SK-MEL-5 (cell line): Measurements from ENCODE around the gene ATRAID. TPM values are rescaled to one million over a fixed set of nuclear protein-coding genes. Genes with fewer than 3 reads are reported as not detected.

ENCODE experiments used
- DNase-seq: peaks from one replicate; pipeline ENCODE4 v3.0.0-alpha.2; 2016; ENCODE audit warnings: low read depth, low spot score
- in situ Hi-C: cut with HindIII; loops from 2 replicates; pipeline ENCODE4 v1.10.0; 2016; ENCODE audit warnings: low sequenced_read_pairs, high pct_unique_total_duplicates, low pct_unique_long_range_greater_than_20kb
- total RNA-seq: library from RNA; depleted of rRNA; stranded (reverse); fragments of >200 nt; shearing (Covaris generic); gene quantifications from 2 replicates; pipeline ENCODE4 v1.2.3, GENCODE V29; 2014

Gene ATRAID
- total RNA-seq, 1 experiment from 2014 or later: 372 TPM

DNA sequence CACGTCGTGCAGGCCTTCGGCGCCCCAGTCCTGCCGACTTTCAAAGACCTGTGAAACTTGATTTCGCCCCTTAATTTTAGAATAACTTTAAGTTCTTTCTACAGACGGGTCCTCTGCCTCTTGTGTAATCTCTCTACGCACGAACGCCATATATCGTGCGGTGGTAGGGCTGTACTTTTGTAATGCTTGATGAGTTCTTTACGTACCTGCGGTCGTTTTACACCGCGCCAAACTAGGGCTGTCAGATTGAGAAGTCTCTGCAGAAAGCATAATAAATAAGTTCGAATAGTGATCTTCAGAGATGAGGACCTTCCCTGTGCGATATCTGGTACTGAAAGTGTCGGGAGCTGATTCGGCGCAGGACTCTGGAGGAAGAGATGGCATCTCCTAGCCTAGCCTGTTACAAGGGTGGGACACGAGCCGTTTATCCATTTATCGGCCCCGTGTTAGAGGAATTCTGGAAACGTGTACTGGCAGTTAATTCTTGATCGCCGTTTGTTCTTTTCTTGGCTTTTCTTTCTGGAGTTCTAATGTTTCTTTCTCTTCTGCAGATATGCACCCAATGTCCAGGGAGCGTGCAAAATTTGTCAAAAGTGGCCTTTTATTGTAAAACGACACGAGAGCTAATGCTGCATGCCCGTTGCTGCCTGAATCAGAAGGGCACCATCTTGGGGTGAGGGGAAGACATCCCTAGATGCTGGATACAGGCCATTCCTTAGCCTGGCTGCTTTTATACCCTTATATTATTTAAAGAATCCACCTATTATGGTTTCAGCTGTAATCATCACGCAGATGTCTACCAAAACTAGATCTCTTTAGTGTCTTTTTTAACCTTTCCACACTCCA, 1.0 kb downstream of the ATRAID start:
- DNase-seq: peak; percentile 56
- in situ Hi-C loops: no loop called here

GRCh38 chr2:27214941-27215340, 3.1 kb downstream of the ATRAID start:
- in situ Hi-C loops: no loop called here
- no peak for DNase-seq

DNA sequence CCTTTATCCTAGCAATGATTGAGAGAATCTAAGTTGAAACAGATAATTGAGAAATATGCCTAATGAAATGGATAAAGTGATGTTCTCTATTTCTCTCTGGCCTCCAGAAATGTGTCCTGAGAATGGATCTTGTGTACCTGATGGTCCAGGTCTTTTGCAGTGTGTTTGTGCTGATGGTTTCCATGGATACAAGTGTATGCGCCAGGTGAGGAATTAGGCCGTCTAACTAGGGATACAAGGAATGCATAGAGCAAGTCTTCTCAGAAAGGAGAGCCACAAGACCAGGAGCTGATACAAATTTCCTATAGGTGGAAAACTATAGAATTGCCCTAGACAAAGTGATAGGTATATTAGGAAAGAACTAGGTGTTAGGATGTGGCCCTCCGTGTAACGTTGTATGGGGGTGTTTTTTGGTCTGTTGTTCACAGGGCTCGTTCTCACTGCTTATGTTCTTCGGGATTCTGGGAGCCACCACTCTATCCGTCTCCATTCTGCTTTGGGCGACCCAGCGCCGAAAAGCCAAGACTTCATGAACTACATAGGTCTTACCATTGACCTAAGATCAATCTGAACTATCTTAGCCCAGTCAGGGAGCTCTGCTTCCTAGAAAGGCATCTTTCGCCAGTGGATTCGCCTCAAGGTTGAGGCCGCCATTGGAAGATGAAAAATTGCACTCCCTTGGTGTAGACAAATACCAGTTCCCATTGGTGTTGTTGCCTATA, 4.7 kb downstream of the ATRAID start:
- in situ Hi-C loops: no loop called here
- DNase-seq: no peak

DNA sequence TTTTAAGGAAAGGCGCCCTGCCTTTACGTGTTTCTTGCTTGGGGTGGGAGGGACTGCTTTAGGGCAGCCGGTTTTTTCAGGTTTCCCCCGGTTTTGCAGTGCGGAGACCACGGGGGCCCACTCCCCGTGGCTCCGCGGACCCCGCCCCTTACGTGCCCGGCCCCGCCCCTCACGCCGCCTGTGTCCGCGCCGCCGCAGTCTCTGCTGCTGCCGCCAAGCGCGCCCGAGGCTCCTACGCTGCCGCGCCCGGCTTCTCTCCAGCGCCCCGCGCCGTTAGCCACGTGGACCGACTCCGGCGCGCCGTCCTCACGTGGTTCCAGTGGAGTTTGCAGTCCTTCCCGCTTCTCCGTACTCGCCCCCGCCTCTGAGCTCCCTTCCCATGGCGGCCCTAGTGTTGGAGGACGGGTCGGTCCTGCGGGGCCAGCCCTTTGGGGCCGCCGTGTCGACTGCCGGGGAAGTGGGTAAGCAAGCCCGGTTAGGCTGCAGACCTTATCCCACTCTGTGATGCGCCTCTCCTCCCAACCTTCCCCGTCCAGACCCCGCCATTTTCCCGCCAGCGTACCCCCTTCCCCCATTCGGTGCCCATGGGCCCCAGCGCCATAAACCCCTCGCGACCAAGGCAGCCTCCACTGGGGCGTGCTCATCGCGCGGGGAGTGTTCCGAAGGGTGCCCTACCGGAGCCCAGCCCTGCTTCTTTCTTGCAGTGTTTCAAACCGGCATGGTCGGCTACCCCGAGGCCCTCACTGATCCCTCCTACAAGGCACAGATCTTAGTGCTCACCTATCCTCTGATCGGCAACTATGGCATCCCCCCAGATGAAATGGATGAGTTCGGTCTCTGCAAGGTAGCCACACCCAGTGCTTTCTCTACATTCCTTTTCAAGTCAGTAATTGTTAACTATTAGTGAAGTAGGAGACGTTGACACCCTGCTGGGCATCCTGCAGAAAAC, 5.6 kb downstream of the ATRAID start, which contains the start of gene CAD:
TSS of gene CAD (plus strand) at position 197 of the 949 bp plus-strand sequence. CDS start at position 380, 183 bp downstream.
- in situ Hi-C loops: no loop called here
- DNase-seq: peak; percentile 92

DNA sequence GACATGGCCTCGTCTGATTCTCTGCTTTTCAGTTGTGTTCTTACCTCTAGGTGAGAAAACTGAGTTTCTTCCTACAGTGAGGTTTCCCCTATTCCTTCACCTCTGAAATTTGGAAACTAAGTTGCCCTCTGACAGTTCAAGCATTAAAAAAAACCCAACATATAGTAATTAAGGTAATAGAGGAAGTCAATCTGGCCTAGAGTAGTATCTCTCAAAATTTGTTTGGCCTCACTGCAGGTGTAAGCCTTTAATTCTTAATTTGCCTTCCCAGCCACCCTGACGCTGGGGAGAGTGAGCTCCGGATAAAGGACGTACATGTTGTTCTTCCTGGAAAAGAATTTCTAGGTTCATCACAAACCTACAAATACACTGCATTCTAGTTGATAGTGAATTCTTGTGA, 6.8 kb downstream of the ATRAID start:
- no peak for DNase-seq
- in situ Hi-C loops: no loop called here

DNA sequence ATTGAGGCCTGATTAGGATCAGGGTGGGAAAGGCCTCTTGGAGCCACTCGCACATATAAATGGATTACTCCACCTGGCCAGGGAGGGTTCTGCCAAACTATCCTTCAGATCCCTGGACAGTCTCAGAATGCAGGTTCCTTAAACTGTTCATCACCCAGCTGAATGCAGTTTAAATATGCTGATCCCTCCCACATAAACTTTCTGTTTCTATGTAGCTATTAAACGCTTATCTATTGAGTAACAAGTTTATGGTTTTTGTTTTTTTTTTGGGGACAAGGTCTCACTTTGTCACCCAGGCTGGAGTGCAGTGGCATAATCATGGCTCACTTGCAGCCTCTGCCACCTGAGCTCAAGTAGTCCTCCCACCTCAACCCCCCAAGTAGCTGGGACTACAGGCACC, 7.2 kb downstream of the ATRAID start:
- in situ Hi-C loops: no loop called here

GRCh38 chr2:27220091-27220490, 8.2 kb downstream of the ATRAID start:
- no peak for DNase-seq
- in situ Hi-C loops: no loop called here

More for the DNA sequence above, 7.2 kb downstream of the ATRAID start:
- no peak for DNase-seq

DNA sequence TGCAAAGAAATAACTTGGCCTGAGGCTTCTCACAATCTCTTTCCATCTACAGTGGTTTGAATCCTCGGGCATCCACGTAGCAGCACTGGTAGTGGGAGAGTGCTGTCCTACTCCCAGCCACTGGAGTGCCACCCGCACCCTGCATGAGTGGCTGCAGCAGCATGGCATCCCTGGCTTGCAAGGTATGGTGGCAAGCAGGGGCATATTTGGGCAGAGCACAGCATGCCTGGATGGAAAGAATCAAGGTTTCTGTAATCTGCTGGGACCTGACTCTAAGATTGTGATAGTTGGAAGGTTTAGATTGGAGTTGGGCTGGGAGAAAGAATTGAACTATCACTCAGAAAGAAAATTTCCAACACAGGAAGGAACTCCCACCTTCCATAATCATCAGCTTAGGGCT, 9.3 kb downstream of the ATRAID start:
- DNase-seq: no peak
- in situ Hi-C loops: no loop called here

DNA sequence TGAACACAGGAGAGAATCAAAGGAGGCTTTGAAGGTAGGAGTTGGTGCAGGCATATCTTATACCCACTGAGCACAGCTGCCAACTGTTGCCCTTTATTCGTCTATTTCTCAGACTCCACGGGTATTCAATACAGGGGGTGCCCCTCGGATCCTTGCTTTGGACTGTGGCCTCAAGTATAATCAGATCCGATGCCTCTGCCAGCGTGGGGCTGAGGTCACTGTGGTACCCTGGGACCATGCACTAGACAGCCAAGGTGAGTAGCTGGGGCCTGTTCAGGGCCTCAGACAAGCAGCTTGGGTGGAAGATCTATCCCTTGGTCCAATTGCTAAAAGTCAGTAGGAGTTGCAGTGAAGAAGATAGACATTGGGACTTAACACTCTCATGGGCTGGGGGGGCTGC, 10.6 kb downstream of the ATRAID start:
- no peak for DNase-seq
- in situ Hi-C loops: no loop called here

DNA sequence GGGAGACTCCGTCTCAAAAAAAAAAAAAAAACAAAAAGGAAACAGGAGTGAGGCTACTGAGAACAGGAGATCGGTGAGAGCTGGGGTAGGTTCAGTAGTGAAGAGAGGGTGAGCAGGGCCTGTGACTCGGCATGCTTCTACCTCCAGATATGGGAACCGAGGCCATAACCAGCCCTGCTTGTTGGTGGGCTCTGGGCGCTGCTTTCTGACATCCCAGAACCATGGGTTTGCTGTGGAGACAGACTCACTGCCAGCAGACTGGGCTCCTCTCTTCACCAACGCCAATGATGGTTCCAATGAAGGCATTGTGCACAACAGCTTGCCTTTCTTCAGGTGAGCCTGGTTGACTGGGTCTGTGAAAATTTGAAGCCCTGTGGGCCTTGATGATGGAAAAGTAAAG, 11.6 kb downstream of the ATRAID start:
- DNase-seq: no peak
- in situ Hi-C loops: no loop called here

DNA sequence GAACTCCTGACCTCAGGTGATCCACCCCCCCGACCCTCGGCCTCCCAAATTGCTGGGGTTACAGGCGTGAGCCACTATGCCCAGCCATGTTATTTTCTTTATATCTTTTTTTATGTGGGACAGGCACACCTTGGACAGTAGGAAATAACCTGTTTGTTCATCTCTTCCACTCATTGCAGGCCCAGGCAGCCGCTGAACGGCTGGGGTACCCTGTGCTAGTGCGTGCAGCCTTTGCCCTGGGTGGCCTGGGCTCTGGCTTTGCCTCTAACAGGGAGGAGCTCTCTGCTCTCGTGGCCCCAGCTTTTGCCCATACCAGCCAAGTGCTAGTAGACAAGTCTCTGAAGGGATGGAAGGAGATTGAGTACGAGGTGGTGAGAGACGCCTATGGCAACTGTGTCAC, 13.7 kb downstream of the ATRAID start:
- DNase-seq: no peak
- in situ Hi-C loops: no loop called here

DNA sequence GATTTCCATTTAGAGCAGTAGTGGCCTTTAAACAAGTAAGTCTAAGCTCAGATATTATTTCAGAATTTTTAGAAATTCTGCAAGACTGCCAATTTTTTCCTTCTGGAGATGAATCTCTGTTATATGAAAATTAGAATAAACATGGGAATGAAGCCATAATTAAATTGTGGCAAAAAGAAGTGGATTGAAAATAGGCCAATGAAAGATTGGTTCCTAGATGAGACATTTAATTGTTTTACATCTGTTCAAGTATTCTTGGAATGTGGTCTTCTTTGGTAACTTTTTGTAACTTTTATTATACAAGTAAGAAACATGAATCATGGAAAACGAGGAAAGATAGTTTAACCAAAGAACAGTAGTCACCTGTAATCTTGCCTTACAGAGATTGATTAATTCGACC, 15.7 kb downstream of the ATRAID start:
- in situ Hi-C loops: no loop called here
- no peak for DNase-seq

DNA sequence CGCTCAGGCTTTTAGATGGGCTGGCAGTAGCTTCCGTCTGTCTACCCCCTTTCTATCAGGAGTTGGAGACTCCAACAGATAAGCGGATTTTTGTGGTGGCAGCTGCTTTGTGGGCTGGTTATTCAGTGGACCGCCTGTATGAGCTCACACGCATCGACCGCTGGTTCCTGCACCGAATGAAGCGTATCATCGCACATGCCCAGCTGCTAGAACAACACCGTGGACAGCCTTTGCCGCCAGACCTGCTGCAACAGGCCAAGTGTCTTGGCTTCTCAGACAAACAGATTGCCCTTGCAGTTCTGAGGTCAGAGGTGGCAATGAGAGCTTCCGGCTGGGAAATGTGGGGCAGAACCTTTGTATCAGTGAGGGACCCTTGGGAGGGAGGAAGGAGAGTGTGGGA, 20.1 kb downstream of the ATRAID start:
- no peak for DNase-seq
- in situ Hi-C loops: no loop called here

DNA sequence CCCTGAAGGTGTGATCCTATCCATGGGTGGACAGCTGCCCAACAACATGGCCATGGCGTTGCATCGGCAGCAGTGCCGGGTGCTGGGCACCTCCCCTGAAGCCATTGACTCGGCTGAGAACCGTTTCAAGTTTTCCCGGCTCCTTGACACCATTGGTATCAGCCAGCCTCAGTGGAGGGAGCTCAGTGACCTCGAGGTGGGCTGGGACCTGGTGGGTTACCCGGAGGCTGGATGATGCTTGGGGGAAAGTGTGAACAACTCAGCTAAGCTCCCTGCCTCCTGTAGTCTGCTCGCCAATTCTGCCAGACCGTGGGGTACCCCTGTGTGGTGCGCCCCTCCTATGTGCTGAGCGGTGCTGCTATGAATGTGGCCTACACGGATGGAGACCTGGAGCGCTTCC, 21.5 kb downstream of the ATRAID start:
- in situ Hi-C loops: no loop called here
- no peak for DNase-seq

DNA sequence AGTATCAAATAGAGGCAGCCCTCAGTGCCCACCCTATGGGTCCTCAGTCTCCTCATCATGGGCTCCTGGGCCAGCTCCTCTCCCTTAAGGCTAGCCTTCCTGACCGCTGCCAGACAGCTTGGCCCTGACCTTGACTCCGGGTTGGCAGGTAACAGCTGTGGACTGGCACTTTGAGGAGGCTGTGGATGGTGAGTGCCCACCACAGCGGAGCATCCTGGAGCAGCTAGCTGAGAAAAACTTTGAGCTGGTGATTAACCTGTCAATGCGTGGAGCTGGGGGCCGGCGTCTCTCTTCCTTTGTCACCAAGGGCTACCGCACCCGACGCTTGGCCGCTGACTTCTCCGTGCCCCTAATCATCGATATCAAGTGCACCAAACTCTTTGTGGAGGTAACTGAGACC, 24.3 kb downstream of the ATRAID start:
- in situ Hi-C loops: no loop called here
- DNase-seq: no peak

GRCh38 chr2:27236626-27237025, 24.8 kb downstream of the ATRAID start:
- DNase-seq: no peak
- in situ Hi-C loops: no loop called here

- DNase-seq: no peak
- in situ Hi-C loops: no loop called here
These were observed 25.6 kb downstream of the ATRAID start for GRCh38 chr2:27237341-27237945.

DNA sequence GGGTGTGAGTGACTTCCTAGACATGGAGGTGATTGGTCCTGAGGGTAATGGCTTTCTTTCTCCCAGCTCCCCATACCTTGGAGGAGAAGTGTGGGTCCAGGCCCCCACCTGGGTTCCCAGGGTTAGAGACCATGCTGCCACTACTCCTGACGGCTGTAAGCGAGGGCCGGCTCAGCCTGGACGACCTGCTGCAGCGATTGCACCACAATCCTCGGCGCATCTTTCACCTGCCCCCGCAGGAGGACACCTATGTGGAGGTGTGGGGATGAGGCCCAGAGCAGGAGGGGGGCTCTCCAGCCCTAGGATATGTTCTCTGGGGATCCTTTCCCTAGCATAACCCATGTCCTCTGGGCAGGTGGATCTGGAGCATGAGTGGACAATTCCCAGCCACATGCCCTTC, 27.1 kb downstream of the ATRAID start:
- in situ Hi-C loops: no loop called here
- DNase-seq: no peak
